COR-L47 (cell line): ENCODE data around the gene C1orf159.
"Not testable (repeated sequence)": the region's sequence is repeated elsewhere in the genome, so short reads cannot be mapped to it uniquely, and the experiment has no call there.

Experiments used
- DNase-seq: peaks from one replicate; lab custom pipeline; 2025; lab: John Stamatoyannopoulos, UW

C1orf159 gene

GRCh38 chr1:1081311-1082238, 34.3 kb downstream of the C1orf159 start:
- no peak for DNase-seq

- no peak for DNase-seq
Measured at GRCh38 chr1:1080951-1081310, 35.0 kb downstream of the C1orf159 start.

- DNase-seq = no peak
Measured at GRCh38 chr1:1080122-1080757, 35.6 kb downstream of the C1orf159 start.

GRCh38 chr1:1079408-1080121, 36.3 kb downstream of the C1orf159 start:
- DNase-seq = peak; percentile 52

- not testable (repeated sequence) for DNase-seq
Measured at GRCh38 chr1:1077396-1077795, 38.5 kb downstream of the C1orf159 start.

- DNase-seq = no peak
Measured at GRCh38 chr1:1075148-1075935, 40.5 kb downstream of the C1orf159 start.

GRCh38 chr1:1074631-1075147, 41.2 kb downstream of the C1orf159 start:
- DNase-seq = no peak

- peak; percentile 38 for DNase-seq
Measured at GRCh38 chr1:1073743-1074587, 41.9 kb downstream of the C1orf159 start, which contains the start of gene RNF223. Gene RNF223, minus strand, starts transcription at chr1:1074306. Its CDS starts 1,740 bp downstream, at chr1:1072566.

GRCh38 chr1:1072849-1073742, 42.8 kb downstream of the C1orf159 start:
- no peak for DNase-seq

GRCh38 chr1:1072299-1072848, 43.5 kb downstream of the C1orf159 start:
- DNase-seq = no peak

- DNase-seq = no peak
Measured at GRCh38 chr1:1071486-1072298, 44.2 kb downstream of the C1orf159 start.

- no peak for DNase-seq
Measured at GRCh38 chr1:1069711-1070676, 45.9 kb downstream of the C1orf159 start.

GRCh38 chr1:1069056-1069710, 46.7 kb downstream of the C1orf159 start:
- DNase-seq = peak; percentile 73

GRCh38 chr1:1068517-1069055, 47.3 kb downstream of the C1orf159 start:
- DNase-seq = peak; percentile 61

- no peak for DNase-seq
Measured at GRCh38 chr1:1067860-1068516, 47.9 kb downstream of the C1orf159 start.
